Measurements from ENCODE around the gene CD38.

DNA sequence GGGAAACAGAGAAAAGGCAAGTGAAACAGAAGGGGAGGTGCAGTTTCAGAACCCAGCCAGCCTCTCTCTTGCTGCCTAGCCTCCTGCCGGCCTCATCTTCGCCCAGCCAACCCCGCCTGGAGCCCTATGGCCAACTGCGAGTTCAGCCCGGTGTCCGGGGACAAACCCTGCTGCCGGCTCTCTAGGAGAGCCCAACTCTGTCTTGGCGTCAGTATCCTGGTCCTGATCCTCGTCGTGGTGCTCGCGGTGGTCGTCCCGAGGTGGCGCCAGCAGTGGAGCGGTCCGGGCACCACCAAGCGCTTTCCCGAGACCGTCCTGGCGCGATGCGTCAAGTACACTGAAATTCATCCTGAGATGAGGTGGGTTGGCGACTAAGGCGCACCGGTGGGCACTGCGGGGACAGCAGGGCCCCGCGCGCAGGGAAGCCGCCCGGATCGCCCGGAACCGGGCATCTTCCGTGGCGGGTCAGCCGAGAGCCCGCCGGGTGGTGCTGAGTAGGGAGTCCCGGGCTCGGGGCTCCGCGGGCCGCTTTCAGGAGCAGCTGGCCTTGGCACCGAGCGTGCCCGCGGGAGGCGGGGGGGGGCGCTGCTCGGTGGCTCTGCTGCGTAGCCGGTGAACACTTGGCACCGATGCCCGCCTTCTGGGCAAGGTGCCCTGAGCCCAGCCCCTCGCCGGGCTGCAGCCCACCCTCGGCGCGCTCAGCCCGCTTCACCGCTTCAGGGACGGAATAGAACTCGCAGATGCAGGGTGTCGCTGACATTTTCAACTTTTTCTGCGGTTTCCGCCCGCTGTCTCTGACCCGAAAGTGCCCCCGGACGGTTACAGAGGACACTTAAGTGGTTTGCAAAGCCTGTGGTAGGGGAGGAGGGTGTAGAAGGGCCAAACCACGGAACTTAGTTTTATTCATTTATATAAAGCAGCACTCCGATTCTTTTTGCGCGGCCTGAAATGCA, at the start of gene CD38:
- TF ChIP-seq, protein P1, sequence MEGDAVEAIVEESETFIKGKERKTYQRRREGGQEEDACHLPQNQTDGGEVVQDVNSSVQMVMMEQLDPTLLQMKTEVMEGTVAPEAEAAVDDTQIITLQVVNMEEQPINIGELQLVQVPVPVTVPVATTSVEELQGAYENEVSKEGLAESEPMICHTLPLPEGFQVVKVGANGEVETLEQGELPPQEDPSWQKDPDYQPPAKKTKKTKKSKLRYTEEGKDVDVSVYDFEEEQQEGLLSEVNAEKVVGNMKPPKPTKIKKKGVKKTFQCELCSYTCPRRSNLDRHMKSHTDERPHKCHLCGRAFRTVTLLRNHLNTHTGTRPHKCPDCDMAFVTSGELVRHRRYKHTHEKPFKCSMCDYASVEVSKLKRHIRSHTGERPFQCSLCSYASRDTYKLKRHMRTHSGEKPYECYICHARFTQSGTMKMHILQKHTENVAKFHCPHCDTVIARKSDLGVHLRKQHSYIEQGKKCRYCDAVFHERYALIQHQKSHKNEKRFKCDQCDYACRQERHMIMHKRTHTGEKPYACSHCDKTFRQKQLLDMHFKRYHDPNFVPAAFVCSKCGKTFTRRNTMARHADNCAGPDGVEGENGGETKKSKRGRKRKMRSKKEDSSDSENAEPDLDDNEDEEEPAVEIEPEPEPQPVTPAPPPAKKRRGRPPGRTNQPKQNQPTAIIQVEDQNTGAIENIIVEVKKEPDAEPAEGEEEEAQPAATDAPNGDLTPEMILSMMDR (IDR thresholded peaks at IDR 0.05) = no peak
- TF ChIP-seq POLR2A (IDR thresholded peaks at IDR 0.05) = no peak

Measured in body of pancreas (tissue), 4 donors.